HG03432 (cell line): ENCODE results near the gene GALNT17.

Source experiments
- ATAC-seq: cut with Tn5 transposase; IDR thresholded peaks from one replicate; pipeline ENCODE4 v1.9.1; 2021; ENCODE audit warnings: mild to moderate bottlenecking, moderate library complexity; ENCODE audit not compliant: unreplicated experiment

GALNT17 gene

GRCh38 chr7:71132127-71132376 lies at the start of gene GALNT17:
GALNT17 (plus strand) TSS chr7:71132144.
- ATAC-seq, result no peak

- no peak for ATAC-seq
These were observed 36.6 kb upstream of the GALNT17 start for GRCh38 chr7:71095266-71095860.

GRCh38 chr7:71096351-71096750 lies 35.6 kb upstream of the GALNT17 start:
- ATAC-seq, result no peak

GRCh38 chr7:71106226-71106625 lies 25.7 kb upstream of the GALNT17 start:
- no peak for ATAC-seq

GRCh38 chr7:71112436-71112835 lies 19.5 kb upstream of the GALNT17 start:
- ATAC-seq, result no peak

- no peak for ATAC-seq
These were observed 11.8 kb upstream of the GALNT17 start for GRCh38 chr7:71120096-71120495.

GRCh38 chr7:71129126-71129525 lies 2.8 kb upstream of the GALNT17 start:
- ATAC-seq, result no peak

- no peak for ATAC-seq
These were observed 1.8 kb upstream of the GALNT17 start for GRCh38 chr7:71130031-71130679.

- ATAC-seq, result no peak
These were observed 453 bp upstream of the GALNT17 start for GRCh38 chr7:71131256-71132126.

- no peak for ATAC-seq
These were observed 660 bp downstream of the GALNT17 start for GRCh38 chr7:71132377-71133231.

GRCh38 chr7:71133232-71133622 lies 1.3 kb downstream of the GALNT17 start:
- ATAC-seq, result no peak

- no peak for ATAC-seq
These were observed 1.9 kb downstream of the GALNT17 start for GRCh38 chr7:71133856-71134255.

GRCh38 chr7:71135116-71135515 lies 3.2 kb downstream of the GALNT17 start:
- ATAC-seq, result no peak

GRCh38 chr7:71135663-71136062 lies 3.7 kb downstream of the GALNT17 start:
- ATAC-seq, result no peak

GRCh38 chr7:71137479-71137878 lies 5.5 kb downstream of the GALNT17 start:
- no peak for ATAC-seq

GRCh38 chr7:71140264-71140663 lies 8.3 kb downstream of the GALNT17 start:
- no peak for ATAC-seq

- no peak for ATAC-seq
These were observed 13.0 kb downstream of the GALNT17 start for GRCh38 chr7:71144963-71145362.

GRCh38 chr7:71145906-71146901 lies 14.3 kb downstream of the GALNT17 start:
- no peak for ATAC-seq

- no peak for ATAC-seq
These were observed 16.2 kb downstream of the GALNT17 start for GRCh38 chr7:71148098-71148497.

GRCh38 chr7:71155236-71155635 lies 23.3 kb downstream of the GALNT17 start:
- ATAC-seq, result no peak
